ENCODE data around the gene SAYSD1. TPM values are rescaled to one million over a fixed set of nuclear protein-coding genes. Genes with fewer than 3 reads are reported as not detected.

The SAYSD1 gene
- polyA plus RNA-seq, 1 experiment, result 12.8 TPM

- DNase-seq (ENCODE audit: low read depth, low spot score), result no peak
- TF ChIP-seq CTCF (IDR thresholded peaks at IDR 0.05; ENCODE audit: low read depth, low read length), result no peak
- POLR2A ChIA-PET, result interaction anchor here (1.4 kb wide), 2 partner anchors 12 to 15 kb away, joined by 8 to 14 read pairs; partner anchors contain the start of gene SAYSD1
- H3K4me3 ChIP-seq (ENCODE audit: low read depth, low read length), result no peak overlapping the region
- no peak overlapping the region for H3K27ac ChIP-seq (ENCODE audit: low read depth, low read length)
- CTCF ChIA-PET, result interaction anchor here (0.6 to 2.3 kb wide), 16 partner anchors 9 to 705 kb away, joined by 3 to 30 read pairs (median 4); partner anchors contain the start of gene SAYSD1
- H3K27me3 ChIP-seq (ENCODE audit: control insufficient read depth, insufficient read depth, low read length), result no peaks in the 10 kb centered on the region
- no peaks in the 10 kb centered on the region for H3K9me3 ChIP-seq (ENCODE audit: control insufficient read depth, insufficient read depth, low read length)
Measured at GRCh38 chr6:39102821-39103136, 12.2 kb downstream of the SAYSD1 start.

- CTCF ChIA-PET, result interaction anchor here (0.6 to 2.3 kb wide), 17 partner anchors 9 to 705 kb away, joined by 3 to 30 read pairs (median 4); partner anchors contain the start of gene SAYSD1
- no peak overlapping the region for H3K27ac ChIP-seq (ENCODE audit: low read depth, low read length)
- H3K27me3 ChIP-seq (ENCODE audit: control insufficient read depth, insufficient read depth, low read length), result no peaks in the 10 kb centered on the region
- H3K4me3 ChIP-seq (ENCODE audit: low read depth, low read length), result no peak overlapping the region
- no peaks in the 10 kb centered on the region for H3K9me3 ChIP-seq (ENCODE audit: control insufficient read depth, insufficient read depth, low read length)
- DNase-seq (ENCODE audit: low read depth, low spot score), result peak; percentile 49
- POLR2A ChIA-PET, result interaction anchor here (1.4 kb wide), 2 partner anchors 12 to 14 kb away, joined by 8 to 14 read pairs; partner anchors contain the start of gene SAYSD1
- TF ChIP-seq CTCF (IDR thresholded peaks at IDR 0.05; ENCODE audit: low read depth, low read length), result peak; percentile 58
Measured at GRCh38 chr6:39102071-39102820, 12.7 kb downstream of the SAYSD1 start.

GRCh38 chr6:39100358-39100757 is 14.6 kb downstream of the SAYSD1 start:
- Histone ChIP-seq H3K4me3 (ENCODE audit: low read depth, low read length) (no peak overlapping the region), H3K27me3 (ENCODE audit: control insufficient read depth, insufficient read depth, low read length) (no peaks in the 10 kb centered on the region), H3K27ac (ENCODE audit: low read depth, low read length) (no peak overlapping the region), H3K9me3 (ENCODE audit: control insufficient read depth, insufficient read depth, low read length) (no peaks in the 10 kb centered on the region)
- ChIA-PET POLR2A (no interaction called here), CTCF (interaction anchor here (0.5 to 2.5 kb wide), 4 partner anchors 9 to 164 kb away, joined by 4 to 17 read pairs (median 5); no protein-coding TSS in a partner anchor)
- TF ChIP-seq CTCF (IDR thresholded peaks at IDR 0.05; ENCODE audit: low read depth, low read length), result no peak
- DNase-seq (ENCODE audit: low read depth, low spot score), result no peak

- no peak overlapping the region for H3K4me3 ChIP-seq (ENCODE audit: low read depth, low read length)
- CTCF ChIA-PET, result no interaction called here
- no peaks in the 10 kb centered on the region for H3K27me3 ChIP-seq (ENCODE audit: control insufficient read depth, insufficient read depth, low read length)
- H3K9me3 ChIP-seq (ENCODE audit: control insufficient read depth, insufficient read depth, low read length), result no peaks in the 10 kb centered on the region
- DNase-seq (ENCODE audit: low read depth, low spot score), result no peak
- POLR2A ChIA-PET, result no interaction called here
- no peak overlapping the region for H3K27ac ChIP-seq (ENCODE audit: low read depth, low read length)
- no peak for TF ChIP-seq CTCF (IDR thresholded peaks at IDR 0.05; ENCODE audit: low read depth, low read length)
Measured at GRCh38 chr6:39095578-39095977, 19.4 kb downstream of the SAYSD1 start.

GRCh38 chr6:39093149-39093708 is 21.8 kb downstream of the SAYSD1 start:
- ChIA-PET CTCF (interaction anchor here (0.9 to 1.1 kb wide), 3 partner anchors 210 to 222 kb away, joined by 3 to 5 read pairs (median 3); no protein-coding TSS in a partner anchor), POLR2A (no interaction called here)
- DNase-seq (ENCODE audit: low read depth, low spot score), result no peak
- no peak overlapping the region for H3K27ac ChIP-seq (ENCODE audit: low read depth, low read length)
- no peaks in the 10 kb centered on the region for H3K9me3 ChIP-seq (ENCODE audit: control insufficient read depth, insufficient read depth, low read length)
- no peak for TF ChIP-seq CTCF (IDR thresholded peaks at IDR 0.05; ENCODE audit: low read depth, low read length)
- H3K27me3 ChIP-seq (ENCODE audit: control insufficient read depth, insufficient read depth, low read length), result no peaks in the 10 kb centered on the region
- H3K4me3 ChIP-seq (ENCODE audit: low read depth, low read length), result no peak overlapping the region
